Fibroblast of peridontal ligament (primary cell): Measurements from ENCODE around the gene MTOR.
A peak's percentile ranks its signal among the peaks of the same experiment; 100 is the strongest.
"Not testable (repeated sequence)": the region's sequence is repeated elsewhere in the genome, so short reads cannot be mapped to it uniquely, and the experiment has no call there.

Source experiments
- DNase-seq: peaks from one replicate; pipeline ENCODE4 v3.0.0-alpha.2; 2010; ENCODE audit errors: extremely low read depth

MTOR gene

DNA sequence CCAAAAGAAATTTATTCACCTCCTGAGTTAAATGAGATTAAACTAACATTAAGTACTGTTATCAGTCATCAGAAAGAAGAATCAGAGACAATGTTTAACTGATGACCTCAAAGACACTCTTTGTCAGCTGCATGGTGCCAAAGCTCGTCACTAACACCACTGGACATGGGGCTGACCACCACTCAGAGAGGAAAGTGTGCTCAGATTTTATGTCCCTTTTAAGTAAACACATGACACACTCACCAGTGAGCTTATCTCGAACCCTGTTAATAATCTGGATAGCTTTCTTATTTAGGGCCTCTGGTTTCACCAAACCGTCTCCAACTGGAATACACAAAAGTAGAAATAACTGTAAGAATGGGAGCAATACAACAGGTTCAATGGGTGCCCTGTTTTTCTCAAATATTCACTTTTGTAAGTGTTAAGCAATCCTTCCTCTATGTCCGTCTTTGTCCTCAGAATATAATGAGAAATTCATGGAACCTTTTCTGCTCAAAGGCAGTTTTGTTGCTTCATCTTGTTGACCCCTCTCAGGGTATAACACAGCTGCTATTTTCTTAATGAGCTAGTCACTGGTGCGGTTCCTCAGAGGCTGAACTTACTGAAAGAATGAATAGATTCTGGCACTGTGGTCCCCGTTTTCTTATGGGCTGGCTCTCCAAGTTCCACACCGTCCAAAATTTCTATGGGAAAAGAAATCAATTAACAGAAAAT is 153.1 kb downstream of the MTOR start:
- no peak for DNase-seq

DNA sequence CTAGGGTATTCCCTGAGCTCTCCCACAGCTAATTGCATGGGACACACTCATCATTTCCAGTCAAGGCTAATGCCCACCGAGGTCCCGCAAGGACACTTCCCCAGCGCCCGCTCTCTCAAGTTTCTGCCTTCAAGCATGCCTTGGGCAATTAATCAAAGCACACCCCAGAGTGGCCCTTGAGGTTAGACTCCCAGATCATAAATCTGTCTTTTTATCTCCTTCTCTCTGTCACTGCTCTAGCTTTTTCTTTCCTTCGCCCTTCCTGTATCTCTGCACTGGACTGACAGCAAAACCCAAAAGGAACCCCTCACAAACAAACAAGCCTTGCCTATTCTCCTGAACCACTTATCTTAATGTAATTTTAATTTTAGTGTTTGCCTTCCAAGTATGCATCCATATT is 154.8 kb downstream of the MTOR start:
- DNase-seq: no peak

DNA sequence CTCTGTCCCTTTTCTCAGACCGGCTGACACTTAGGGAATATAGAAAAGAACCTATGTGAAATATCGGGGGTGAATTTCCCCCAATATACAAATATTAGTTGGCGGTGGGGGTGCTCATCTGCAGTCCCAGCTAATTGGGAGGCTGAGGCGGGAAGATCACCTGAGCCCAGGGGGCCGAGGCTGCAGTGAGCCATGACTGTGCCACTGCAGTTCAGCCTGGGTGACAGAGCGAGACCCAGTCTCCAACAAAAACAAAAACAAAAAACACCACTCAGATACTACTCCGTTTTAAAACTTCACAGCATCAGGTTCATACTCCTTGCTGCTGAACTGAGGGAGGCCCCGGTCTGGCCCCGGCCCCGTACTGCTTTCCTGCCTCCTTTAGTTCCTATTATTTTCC is 156.8 kb downstream of the MTOR start:
- DNase-seq: no peak

DNA sequence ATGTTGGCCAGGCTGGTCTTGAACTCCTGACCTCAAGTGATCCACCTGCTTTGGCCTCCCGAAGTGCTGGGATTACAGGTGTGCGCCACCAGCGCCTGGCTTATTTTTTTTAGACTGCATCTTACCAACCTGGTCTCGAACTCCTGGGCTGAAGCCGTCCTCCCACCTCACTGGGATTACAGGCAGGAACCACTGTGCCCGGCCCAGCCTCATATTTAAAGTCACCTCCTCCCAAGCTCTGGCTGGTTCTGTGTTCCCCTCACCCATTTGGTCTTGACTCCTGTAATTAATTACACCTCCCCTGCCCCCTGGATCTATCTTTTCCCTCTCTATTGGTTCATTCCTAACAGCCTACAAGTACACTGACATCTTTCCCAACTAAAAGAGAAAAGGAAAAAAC is 161.0 kb downstream of the MTOR start:
- no peak for DNase-seq

- DNase-seq: not testable (repeated sequence)
Measured at GRCh38 chr1:11100806-11101205, 161.5 kb downstream of the MTOR start.

GRCh38 chr1:11100149-11100493 is 162.2 kb downstream of the MTOR start:
- DNase-seq: no peak

DNA sequence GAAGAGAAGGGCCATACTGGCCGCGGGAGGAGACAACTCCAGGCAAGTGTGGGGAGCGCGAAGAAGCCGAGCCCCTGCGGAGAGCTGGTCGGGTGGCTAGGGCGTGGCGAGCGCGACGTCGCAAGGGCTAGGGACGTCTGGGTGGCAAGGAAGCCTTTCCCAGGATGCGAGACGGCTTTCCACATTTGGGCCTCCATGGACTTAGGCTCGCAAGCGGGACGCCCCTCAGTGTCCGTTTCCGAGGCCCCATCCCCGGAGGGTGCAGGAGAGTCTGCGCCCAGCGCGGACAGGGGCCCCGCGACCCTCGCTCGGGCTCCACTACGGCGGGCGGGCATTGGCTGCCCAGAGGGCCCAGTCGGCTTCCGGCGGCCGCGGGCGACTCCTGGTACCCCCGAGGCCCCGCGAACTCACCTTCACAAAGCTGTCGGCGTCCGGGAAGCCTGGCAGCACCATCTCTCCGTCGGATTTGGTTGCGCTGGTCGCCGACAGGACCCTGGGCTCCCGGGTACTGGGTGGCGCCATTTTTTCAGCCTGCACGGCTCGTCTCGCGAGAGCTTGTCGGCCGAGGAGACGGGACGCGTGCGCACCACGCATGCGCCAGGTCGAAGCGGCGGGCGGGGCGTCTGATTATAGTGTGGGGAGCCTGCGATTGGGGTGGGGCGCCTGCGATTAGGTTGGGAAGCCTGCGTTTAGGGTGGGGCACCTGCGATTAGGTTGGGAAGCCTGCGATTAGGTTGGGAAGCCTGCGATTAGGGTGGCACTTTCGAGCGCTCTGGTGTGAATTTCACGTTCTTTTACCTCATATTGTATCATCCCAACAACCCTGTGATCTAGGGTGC is 162.8 kb downstream of the MTOR start, which contains the start of gene EXOSC10:
TSS of gene EXOSC10 (minus strand) at position 560 of the 839 bp plus-strand sequence. CDS start at position 522, 38 bp downstream.
- DNase-seq: peak; percentile 82

- DNase-seq: no peak
Measured at GRCh38 chr1:11098931-11099309, 163.4 kb downstream of the MTOR start.

DNA sequence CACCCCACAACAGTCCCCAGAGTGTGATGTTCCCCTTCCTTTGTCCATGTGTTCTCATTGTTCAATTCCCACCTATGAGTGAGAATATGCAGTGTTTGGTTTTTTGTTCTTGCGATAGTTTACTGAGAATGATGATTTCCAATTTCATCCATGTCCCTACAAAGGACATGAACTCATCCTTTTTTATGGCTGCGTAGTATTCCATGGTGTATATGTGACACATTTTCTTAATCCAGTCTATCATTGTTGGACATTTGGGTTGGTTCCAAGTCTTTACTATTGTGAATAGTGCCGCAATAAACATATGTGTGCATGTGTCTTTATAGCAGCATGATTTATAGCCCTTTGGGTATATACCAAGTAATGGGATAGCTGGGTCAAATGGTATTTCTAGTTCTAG is 178.6 kb downstream of the MTOR start:
- DNase-seq: not testable (repeated sequence)

DNA sequence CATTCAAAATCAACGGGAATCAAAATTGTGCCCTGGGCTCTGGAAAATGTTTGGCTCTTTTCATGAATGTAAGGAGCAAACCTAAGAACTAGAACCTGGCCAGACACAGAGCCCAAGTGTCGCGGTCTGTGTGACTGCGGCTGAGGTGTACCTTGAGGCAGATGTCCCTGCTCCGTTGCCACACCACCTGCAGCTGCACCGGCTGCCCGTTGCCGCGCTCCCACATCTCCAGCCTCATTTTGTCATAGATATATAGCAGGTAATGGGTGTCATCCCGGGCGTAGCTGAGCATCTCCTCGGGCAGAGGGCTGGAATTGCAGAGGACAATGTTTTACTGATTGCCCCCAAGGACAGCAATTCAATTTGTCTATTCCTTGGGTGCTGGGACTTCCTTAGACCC is 181.4 kb downstream of the MTOR start:
- DNase-seq: no peak

DNA sequence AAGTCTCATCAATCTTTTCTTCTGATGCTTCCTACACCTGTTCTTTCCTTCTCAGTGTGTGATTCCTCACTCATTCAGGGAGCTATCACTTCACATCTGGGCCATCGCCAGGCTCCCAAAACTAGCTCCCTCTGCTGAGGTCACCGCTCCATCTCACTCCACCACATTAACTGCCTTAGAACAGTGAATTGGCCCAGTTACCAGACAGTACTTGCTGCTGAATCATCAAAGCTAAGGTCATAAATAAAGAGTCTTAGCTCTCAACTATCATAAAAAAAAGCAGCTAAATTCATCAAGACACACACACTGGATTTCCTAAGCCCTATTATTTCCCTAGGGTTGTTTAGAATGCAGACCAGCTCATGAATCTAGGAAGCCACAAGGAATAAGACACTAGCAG is 183.7 kb downstream of the MTOR start:
- peak; percentile 43 for DNase-seq

GRCh38 chr1:11073398-11073797 is 189.0 kb downstream of the MTOR start:
- not testable (repeated sequence) for DNase-seq

DNA sequence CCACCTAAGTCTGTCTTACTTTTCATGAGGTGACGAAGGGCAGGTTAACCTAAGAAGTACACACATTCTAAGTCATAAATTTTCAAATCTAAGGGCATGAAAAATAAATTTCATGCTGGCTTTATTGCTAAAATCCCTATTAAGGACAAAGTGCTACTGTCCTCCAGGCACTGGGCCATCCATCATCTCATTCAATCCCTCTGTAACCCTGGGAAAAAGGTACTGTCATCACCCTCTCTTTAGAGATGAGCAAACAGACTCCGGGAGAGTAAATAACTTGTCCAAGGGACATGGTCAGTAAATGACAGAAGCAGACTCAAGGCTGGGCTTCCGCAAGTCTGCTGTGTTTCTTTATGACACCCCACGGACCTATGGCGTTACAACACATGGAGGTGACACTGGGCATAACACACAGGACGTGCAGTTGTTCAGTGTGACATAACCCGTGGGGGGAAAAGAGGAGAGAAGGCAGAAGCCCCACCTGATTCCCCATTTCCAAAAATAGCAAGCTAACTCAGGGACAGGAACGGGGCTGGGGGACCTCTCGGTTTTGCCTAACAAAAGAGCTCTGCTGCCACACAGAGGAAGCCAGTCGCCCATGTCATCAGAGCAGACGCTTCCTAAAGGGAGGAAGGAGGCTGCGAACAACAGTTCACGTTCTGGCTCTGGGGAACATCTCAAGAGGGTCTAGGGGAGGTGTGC is 190.0 kb downstream of the MTOR start:
- DNase-seq: no peak

GRCh38 chr1:11071463-11072215 is 190.7 kb downstream of the MTOR start:
- DNase-seq: no peak

- DNase-seq: no peak
Measured at GRCh38 chr1:11070876-11071275, 191.5 kb downstream of the MTOR start.

GRCh38 chr1:11068600-11069473 is 193.5 kb downstream of the MTOR start:
- DNase-seq: no peak

DNA sequence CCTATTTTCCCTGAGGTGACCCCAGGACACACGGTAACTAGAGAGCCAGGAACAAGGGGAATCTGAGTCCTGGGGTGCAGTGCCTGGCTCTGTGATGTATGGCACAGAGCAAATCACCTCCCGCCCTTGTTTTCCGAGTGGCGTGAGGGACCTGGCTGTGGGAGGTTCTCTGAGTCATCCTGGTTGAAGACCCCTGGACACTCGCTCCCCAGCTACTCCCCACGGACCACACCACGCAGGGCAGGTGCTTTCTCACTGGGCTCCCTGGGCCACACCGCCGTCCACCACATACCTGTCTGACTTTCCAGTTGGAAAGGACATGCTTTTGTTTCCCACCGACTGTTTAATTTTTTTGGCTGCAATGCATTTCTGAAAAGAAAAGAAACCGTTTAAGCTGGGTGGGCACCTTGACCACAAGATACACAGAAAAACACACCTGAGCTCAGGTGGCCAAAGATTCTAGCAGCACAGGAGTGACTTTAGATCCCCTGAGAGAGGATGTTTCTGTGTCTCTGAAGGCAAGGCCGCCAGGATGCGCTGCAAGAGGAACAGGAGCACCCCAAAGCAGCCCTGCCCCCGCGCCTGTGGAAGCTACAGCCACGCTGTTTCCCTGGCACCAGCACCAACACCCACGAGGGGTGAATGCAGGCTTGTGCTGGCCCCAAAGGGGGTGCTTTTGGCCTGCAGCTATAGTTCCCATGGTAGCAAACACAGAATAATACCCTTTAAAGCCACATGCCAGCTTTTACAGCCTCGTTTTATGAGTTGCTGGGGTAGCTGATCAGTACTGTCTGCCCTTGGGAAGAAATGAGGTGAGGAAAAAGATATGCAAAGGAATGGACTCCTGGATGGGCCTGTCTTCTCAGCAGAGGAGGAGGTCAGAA is 194.4 kb downstream of the MTOR start:
- DNase-seq: no peak

GRCh38 chr1:11065796-11066195 is 196.6 kb downstream of the MTOR start:
- no peak for DNase-seq

DNA sequence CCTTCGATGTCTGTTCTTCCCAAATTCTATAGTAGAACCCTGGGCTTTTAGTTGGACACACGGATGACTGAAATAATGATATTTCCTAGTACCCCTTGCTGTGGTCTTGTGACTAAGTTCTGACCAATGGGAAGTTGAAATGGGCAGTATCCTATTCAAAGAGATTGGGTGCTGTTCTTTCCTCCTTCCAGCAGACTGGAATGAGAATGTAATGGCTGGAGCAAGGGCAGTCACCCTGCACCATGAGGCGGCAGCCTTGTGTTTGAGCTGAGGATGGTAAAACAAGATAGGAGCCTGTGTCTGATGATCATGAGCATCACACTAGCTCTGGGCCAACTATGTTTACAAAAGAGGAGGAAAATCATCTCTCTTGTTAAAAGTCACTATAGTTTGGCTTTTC is 197.4 kb downstream of the MTOR start:
- no peak for DNase-seq
